Liver (tissue), 9 donors: ENCODE data around the gene SLC6A16. TPM values are rescaled to one million over a fixed set of nuclear protein-coding genes. Genes with fewer than 3 reads are reported as not detected.

Experiments
- DNase-seq: peaks from one replicate; pipeline ENCODE4 v3.0.0-alpha.2; 2017; ENCODE audit warnings: low spot score
- H3K27ac ChIP-seq, 2 donors: one replicate each; pipeline ENCODE4 v1.7.0; 2013; ENCODE audit warnings: inconsistent platforms in 2 of 2, low read length in 2 of 2, control low read depth in 1 of 2, low read depth in 1 of 2, mild to moderate bottlenecking in 1 of 2
- H3K27me3 ChIP-seq, 4 donors: one replicate each; pipeline versions ENCODE4 v1.6.1 to v1.7.0; 2013; ENCODE audit warnings: low read length in 3 of 4, inconsistent platforms in 1 of 4, mild to moderate bottlenecking in 1 of 4, moderate library complexity in 1 of 4; ENCODE audit not compliant: control insufficient read depth in 4 of 4, insufficient read depth in 4 of 4
- H3K36me3 ChIP-seq, 4 donors: one replicate each; pipeline versions ENCODE4 v1.6.1 to v1.7.0; 2013; ENCODE audit warnings: low read length in 3 of 4, mild to moderate bottlenecking in 3 of 4, low read depth in 1 of 4, moderate library complexity in 1 of 4; ENCODE audit not compliant: control insufficient read depth in 4 of 4, insufficient read depth in 3 of 4
- H3K4me1 ChIP-seq, 4 donors: one replicate each; pipeline versions ENCODE4 v1.6.1 to v1.7.0; 2013; ENCODE audit warnings: low read length in 3 of 4, mild to moderate bottlenecking in 3 of 4, moderate library complexity in 1 of 4; ENCODE audit not compliant: control insufficient read depth in 4 of 4, insufficient read depth in 4 of 4
- H3K4me3 ChIP-seq, 3 donors: one replicate each; pipeline versions ENCODE4 v1.6.1 to v1.7.0; 2013; ENCODE audit warnings: low read length in 3 of 3, control low read depth in 1 of 3, low read depth in 1 of 3, mild to moderate bottlenecking in 1 of 3
- H3K9ac ChIP-seq, 2 donors: one replicate each; pipeline ENCODE4 v1.7.0; 2013; ENCODE audit warnings: low read length in 2 of 2, mild to moderate bottlenecking in 2 of 2, moderate library complexity in 2 of 2, control low read depth in 1 of 2, low read depth in 1 of 2
- H3K9me3 ChIP-seq, 4 donors: one replicate each; pipeline versions ENCODE4 v1.6.1 to v1.7.0; 2013; ENCODE audit warnings: low read length in 3 of 4; ENCODE audit not compliant: control insufficient read depth in 4 of 4
- EGR1 ChIP-seq, 2 donors: IDR thresholded peaks; 2 replicates each; pipeline ENCODE4 v1.6.1; 2016 to 2018; ENCODE audit warnings: antibody characterized with exemption in 2 of 2, low read depth in 2 of 2
- FOXA1 ChIP-seq: IDR thresholded peaks from 2 replicates; pipeline ENCODE4 v1.6.1; 2016; ENCODE audit warnings: antibody characterized with exemption
- FOXA2 ChIP-seq: IDR thresholded peaks from 2 replicates; pipeline ENCODE4 v1.6.1; 2016; ENCODE audit warnings: antibody characterized with exemption
- GABPA ChIP-seq, 2 donors: IDR thresholded peaks in 1 of 2; conservative IDR thresholded peaks in 1 of 2; 2 replicates each; pipeline ENCODE4 v1.6.1; 2016; ENCODE audit warnings: antibody characterized with exemption in 2 of 2, mild to moderate bottlenecking in 1 of 2, moderate library complexity in 1 of 2
- HNF4A ChIP-seq, 2 donors: conservative IDR thresholded peaks; 2 replicates each; pipeline ENCODE4 v1.6.1; 2016; ENCODE audit warnings: antibody characterized with exemption in 2 of 2, mild to moderate bottlenecking in 2 of 2
- HNF4G ChIP-seq: IDR thresholded peaks from 2 replicates; pipeline ENCODE4 v1.6.1; 2016; ENCODE audit warnings: antibody characterized with exemption
- JUND ChIP-seq, 2 donors: IDR thresholded peaks; 2 replicates each; pipeline ENCODE4 v1.6.1; 2016; ENCODE audit warnings: antibody characterized with exemption in 2 of 2
- NR2F2 ChIP-seq: IDR thresholded peaks from 2 replicates; pipeline ENCODE4 v1.6.1; 2016; ENCODE audit warnings: antibody characterized with exemption
- RAD21 ChIP-seq, 2 donors: IDR thresholded peaks; 2 replicates each; pipeline ENCODE4 v1.6.1; 2016; ENCODE audit warnings: antibody characterized with exemption in 2 of 2, mild to moderate bottlenecking in 2 of 2
- RXRA ChIP-seq, 2 donors: IDR thresholded peaks; 2 replicates each; pipeline ENCODE4 v1.6.1; 2017 to 2018; ENCODE audit warnings: antibody characterized with exemption in 2 of 2, mild to moderate bottlenecking in 1 of 2
- SP1 ChIP-seq: IDR thresholded peaks from 2 replicates; pipeline ENCODE4 v1.6.1; 2018; ENCODE audit warnings: antibody characterized with exemption, mild to moderate bottlenecking
- TAF1 ChIP-seq: conservative IDR thresholded peaks from 2 replicates; pipeline ENCODE4 v1.6.1; 2016; ENCODE audit warnings: antibody characterized with exemption, mild to moderate bottlenecking
- YY1 ChIP-seq: IDR thresholded peaks from 2 replicates; pipeline ENCODE4 v1.6.1; 2016; ENCODE audit warnings: antibody characterized with exemption, mild to moderate bottlenecking
- WGBS: extraction: QIAGEN DNeasy Blood & Tissue Kit; methylation state at CpG from one replicate; pipeline ENCODE4 v1.1.7; 2013; 5-methylcytosine and 5-hydroxymethylcytosine counted together
- polyA plus RNA-seq, 2 donors: library from polyadenylated mRNA; stranded (reverse) in 1 of 2; unstranded in 1 of 2; fragments of 200-250 nt in 1 of 2; fragments of >200 nt in 1 of 2; fragmentation: Nextera tagmentation in 1 of 2; extraction: Ambion mirVana in 1 of 2; gene quantifications; one replicate each; pipeline versions ENCODE4 v1.2.1 to v1.2.3, GENCODE V29; 2013 to 2015
- total RNA-seq, 2 donors: library from RNA; depleted of rRNA; stranded (reverse); fragments of >200 nt; gene quantifications; one replicate each; pipeline ENCODE4 v1.2.3, GENCODE V29; 2014
- TF ChIP-seq, protein P1 (sequence below): IDR thresholded peaks from 2 replicates; pipeline ENCODE4 v1.6.1; 2016; ENCODE audit warnings: antibody characterized with exemption
- TF ChIP-seq, protein P2 (sequence below): IDR thresholded peaks from 2 replicates; pipeline ENCODE4 v1.6.1; 2016; ENCODE audit warnings: antibody characterized with exemption
- TF ChIP-seq, protein P3 (sequence below): IDR thresholded peaks from 2 replicates; pipeline ENCODE4 v1.6.1; 2016; ENCODE audit warnings: antibody characterized with exemption, mild to moderate bottlenecking
- TF ChIP-seq, protein P4 (sequence below): fragments of 150-350 bp; IDR thresholded peaks from 2 replicates; pipeline ENCODE4 v1.5.1; 2017; ENCODE audit warnings: improper control_type of control experiment, low read depth, low read length; ENCODE audit not compliant: missing input control
- TF ChIP-seq, protein P5 (sequence below): IDR thresholded peaks from 2 replicates; pipeline ENCODE4 v1.6.1; 2016; ENCODE audit warnings: antibody characterized with exemption
- donor health status: healthy.
- donor health status: healthy.
- donor health status: healthy.
- donor health status: healthy.
- donor health status: healthy.

Gene SLC6A16
- total and polyA plus RNA-seq, 4 donors, result 0.19 to 2.7 (median 1.5) TPM

DNA sequence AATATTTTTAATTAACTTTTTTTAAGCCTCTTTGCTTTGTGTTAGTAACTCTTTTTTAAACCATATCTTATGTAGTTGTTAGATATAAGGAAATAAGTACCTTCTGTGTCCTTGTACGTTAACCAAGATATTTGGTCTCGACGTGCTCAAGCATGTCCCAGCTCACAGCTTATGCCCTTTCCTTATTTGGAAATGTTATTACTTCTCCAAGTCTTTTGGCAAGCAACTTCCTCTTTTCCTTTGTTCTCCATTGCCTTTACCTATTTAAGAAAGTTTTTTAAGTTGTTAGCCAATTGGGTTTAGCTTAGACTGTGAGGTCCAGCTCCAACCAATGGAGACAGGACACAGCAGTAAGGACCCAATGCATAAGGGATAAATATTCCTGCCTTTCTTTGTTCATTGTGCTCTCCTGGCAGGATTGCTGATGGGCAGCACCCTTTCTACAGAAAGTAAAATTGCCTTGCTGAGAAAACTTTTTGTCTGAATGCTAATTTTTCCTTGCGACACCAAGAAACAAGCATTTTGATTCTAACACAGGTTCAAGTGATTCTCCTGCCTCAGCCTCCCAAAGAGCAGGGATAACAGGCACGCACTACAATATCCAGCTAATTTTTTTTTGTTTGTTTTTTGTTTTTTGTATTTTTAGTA, 43.8 kb upstream of the SLC6A16 start:
- no peak overlapping the region for H3K4me3 ChIP-seq
- DNase-seq, result no peak
- H3K9me3 ChIP-seq, result peaks cover 3 to 12% (median 7%) of the 10 kb centered on the region in 4 donors
- TF ChIP-seq, protein P1, sequence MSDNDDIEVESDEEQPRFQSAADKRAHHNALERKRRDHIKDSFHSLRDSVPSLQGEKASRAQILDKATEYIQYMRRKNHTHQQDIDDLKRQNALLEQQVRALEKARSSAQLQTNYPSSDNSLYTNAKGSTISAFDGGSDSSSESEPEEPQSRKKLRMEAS, result no peak
- TF ChIP-seq, protein P2, sequence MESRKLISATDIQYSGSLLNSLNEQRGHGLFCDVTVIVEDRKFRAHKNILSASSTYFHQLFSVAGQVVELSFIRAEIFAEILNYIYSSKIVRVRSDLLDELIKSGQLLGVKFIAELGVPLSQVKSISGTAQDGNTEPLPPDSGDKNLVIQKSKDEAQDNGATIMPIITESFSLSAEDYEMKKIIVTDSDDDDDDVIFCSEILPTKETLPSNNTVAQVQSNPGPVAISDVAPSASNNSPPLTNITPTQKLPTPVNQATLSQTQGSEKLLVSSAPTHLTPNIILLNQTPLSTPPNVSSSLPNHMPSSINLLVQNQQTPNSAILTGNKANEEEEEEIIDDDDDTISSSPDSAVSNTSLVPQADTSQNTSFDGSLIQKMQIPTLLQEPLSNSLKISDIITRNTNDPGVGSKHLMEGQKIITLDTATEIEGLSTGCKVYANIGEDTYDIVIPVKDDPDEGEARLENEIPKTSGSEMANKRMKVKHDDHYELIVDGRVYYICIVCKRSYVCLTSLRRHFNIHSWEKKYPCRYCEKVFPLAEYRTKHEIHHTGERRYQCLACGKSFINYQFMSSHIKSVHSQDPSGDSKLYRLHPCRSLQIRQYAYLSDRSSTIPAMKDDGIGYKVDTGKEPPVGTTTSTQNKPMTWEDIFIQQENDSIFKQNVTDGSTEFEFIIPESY, result no peak
- TF ChIP-seq, protein P3, sequence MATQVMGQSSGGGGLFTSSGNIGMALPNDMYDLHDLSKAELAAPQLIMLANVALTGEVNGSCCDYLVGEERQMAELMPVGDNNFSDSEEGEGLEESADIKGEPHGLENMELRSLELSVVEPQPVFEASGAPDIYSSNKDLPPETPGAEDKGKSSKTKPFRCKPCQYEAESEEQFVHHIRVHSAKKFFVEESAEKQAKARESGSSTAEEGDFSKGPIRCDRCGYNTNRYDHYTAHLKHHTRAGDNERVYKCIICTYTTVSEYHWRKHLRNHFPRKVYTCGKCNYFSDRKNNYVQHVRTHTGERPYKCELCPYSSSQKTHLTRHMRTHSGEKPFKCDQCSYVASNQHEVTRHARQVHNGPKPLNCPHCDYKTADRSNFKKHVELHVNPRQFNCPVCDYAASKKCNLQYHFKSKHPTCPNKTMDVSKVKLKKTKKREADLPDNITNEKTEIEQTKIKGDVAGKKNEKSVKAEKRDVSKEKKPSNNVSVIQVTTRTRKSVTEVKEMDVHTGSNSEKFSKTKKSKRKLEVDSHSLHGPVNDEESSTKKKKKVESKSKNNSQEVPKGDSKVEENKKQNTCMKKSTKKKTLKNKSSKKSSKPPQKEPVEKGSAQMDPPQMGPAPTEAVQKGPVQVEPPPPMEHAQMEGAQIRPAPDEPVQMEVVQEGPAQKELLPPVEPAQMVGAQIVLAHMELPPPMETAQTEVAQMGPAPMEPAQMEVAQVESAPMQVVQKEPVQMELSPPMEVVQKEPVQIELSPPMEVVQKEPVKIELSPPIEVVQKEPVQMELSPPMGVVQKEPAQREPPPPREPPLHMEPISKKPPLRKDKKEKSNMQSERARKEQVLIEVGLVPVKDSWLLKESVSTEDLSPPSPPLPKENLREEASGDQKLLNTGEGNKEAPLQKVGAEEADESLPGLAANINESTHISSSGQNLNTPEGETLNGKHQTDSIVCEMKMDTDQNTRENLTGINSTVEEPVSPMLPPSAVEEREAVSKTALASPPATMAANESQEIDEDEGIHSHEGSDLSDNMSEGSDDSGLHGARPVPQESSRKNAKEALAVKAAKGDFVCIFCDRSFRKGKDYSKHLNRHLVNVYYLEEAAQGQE, result no peak
- TF ChIP-seq YY1 (no peak), HNF4A (conservative IDR thresholded peaks at IDR 0.05) (no peak), EGR1 (IDR thresholded peaks at IDR 0.05; ENCODE audit: low read depth in 2 of 2) (no peak), RAD21 (IDR thresholded peaks at IDR 0.05) (no peak), GABPA (IDR thresholded peaks at IDR 0.05 in 1 of 2, conservative IDR thresholded peaks at IDR 0.05 in 1 of 2) (no peak), FOXA2 (no peak), RXRA (IDR thresholded peaks at IDR 0.05) (no peak), SP1 (no peak), NR2F2 (no peak), TAF1 (no peak), FOXA1 (no peak), HNF4G (no peak), JUND (IDR thresholded peaks at IDR 0.05) (no peak)
- TF ChIP-seq, protein P4, sequence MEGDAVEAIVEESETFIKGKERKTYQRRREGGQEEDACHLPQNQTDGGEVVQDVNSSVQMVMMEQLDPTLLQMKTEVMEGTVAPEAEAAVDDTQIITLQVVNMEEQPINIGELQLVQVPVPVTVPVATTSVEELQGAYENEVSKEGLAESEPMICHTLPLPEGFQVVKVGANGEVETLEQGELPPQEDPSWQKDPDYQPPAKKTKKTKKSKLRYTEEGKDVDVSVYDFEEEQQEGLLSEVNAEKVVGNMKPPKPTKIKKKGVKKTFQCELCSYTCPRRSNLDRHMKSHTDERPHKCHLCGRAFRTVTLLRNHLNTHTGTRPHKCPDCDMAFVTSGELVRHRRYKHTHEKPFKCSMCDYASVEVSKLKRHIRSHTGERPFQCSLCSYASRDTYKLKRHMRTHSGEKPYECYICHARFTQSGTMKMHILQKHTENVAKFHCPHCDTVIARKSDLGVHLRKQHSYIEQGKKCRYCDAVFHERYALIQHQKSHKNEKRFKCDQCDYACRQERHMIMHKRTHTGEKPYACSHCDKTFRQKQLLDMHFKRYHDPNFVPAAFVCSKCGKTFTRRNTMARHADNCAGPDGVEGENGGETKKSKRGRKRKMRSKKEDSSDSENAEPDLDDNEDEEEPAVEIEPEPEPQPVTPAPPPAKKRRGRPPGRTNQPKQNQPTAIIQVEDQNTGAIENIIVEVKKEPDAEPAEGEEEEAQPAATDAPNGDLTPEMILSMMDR, result no peak
- TF ChIP-seq, protein P5, sequence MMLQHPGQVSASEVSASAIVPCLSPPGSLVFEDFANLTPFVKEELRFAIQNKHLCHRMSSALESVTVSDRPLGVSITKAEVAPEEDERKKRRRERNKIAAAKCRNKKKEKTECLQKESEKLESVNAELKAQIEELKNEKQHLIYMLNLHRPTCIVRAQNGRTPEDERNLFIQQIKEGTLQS, result no peak
- no peaks in the 10 kb centered on the region for H3K27me3 ChIP-seq
- H3K27ac ChIP-seq, result no peak overlapping the region
- H3K4me1 ChIP-seq, result peaks cover 0 to under 1% (median under 1%) of the 10 kb centered on the region in 4 donors
- WGBS, result 95% methylated on average over 5 of the region's 5 CpGs
- H3K36me3 ChIP-seq, result no peaks in the 10 kb centered on the region
- no peak overlapping the region for H3K9ac ChIP-seq
